Measurements from ENCODE around the gene SFRP5. TPM values are rescaled to one million over a fixed set of nuclear protein-coding genes. Genes with fewer than 3 reads are reported as not detected.

Gene SFRP5
- total and polyA plus RNA-seq, 10 donors, result 0.09 to 3.6 TPM; not detected in 8

- TF ChIP-seq POLR2AphosphoS5 (IDR thresholded peaks at IDR 0.05) (peak in 1 of 3 donors; percentile 50), POLR2A (IDR thresholded peaks at IDR 0.05) (no peak), CTCF (IDR thresholded peaks at IDR 0.05 in 8 of 11, conservative IDR thresholded peaks at IDR 0.05 in 3 of 11) (no peak)
- H3K9me3 ChIP-seq, result no peaks in the 10 kb centered on the region
- DNase-seq, result peak; percentile 67
- 95 to 97% (median 95%) methylated on average over 10 to 18 of the region's 18 CpGs for WGBS, 5 donors
- intact Hi-C loops (cut with DNase I; ENCODE audit: low total_unique reads), result no loop called here
- H3K36me3 ChIP-seq, result peaks cover 2 to 100% (median 99%) of the 10 kb centered on the region in 6 donors
- no peaks in the 10 kb centered on the region for H3K4me1 ChIP-seq
- no peak overlapping the region for H3K27ac ChIP-seq
- H3K27me3 ChIP-seq (replicated peaks in 1 of 7), result no peaks in the 10 kb centered on the region
- H3K4me3 ChIP-seq, result no peak overlapping the region
Measured at GRCh38 chr10:97752956-97753355, 18.8 kb downstream of the SFRP5 start.

GRCh38 chr10:97748116-97748515 lies 23.7 kb downstream of the SFRP5 start:
- peak; percentile 47 for DNase-seq
- no peaks in the 10 kb centered on the region for H3K9me3 ChIP-seq
- 75 to 97% (median 88%) methylated on average over 10 of the region's 10 CpGs for WGBS, 5 donors
- H3K27ac ChIP-seq, result no peak overlapping the region
- peaks cover 0 to 7% (median 4%) of the 10 kb centered on the region in 6 donors for H3K4me1 ChIP-seq
- no peak overlapping the region for H3K4me3 ChIP-seq
- H3K27me3 ChIP-seq (replicated peaks in 1 of 7), result no peaks in the 10 kb centered on the region
- intact Hi-C loops (cut with DNase I; ENCODE audit: low total_unique reads), result no loop called here
- peaks cover 7 to 100% (median 98%) of the 10 kb centered on the region in 6 donors for H3K36me3 ChIP-seq
- TF ChIP-seq POLR2A (IDR thresholded peaks at IDR 0.05), result no peak
- no peak for TF ChIP-seq CTCF (IDR thresholded peaks at IDR 0.05 in 8 of 11, conservative IDR thresholded peaks at IDR 0.05 in 3 of 11)
- peak in 1 of 3 donors; percentile 43 for TF ChIP-seq POLR2AphosphoS5 (IDR thresholded peaks at IDR 0.05)

GRCh38 chr10:97747573-97747972 lies 24.2 kb downstream of the SFRP5 start:
- WGBS, 5 donors, result 86 to 93% (median 90%) methylated on average over 1 of the region's 1 CpG
- DNase-seq, result no peak

GRCh38 chr10:97744405-97745035 lies 27.3 kb downstream of the SFRP5 start:
- intact Hi-C loops (cut with DNase I; ENCODE audit: low total_unique reads), result no loop called here
- no peaks in the 10 kb centered on the region for H3K27me3 ChIP-seq (replicated peaks in 1 of 7)
- H3K4me1 ChIP-seq, result peaks cover 0 to 39% (median 17%) of the 10 kb centered on the region in 6 donors
- peaks cover 7 to 100% (median 77%) of the 10 kb centered on the region in 6 donors for H3K36me3 ChIP-seq
- no peak overlapping the region for H3K27ac ChIP-seq
- peak; percentile 59 for DNase-seq
- H3K4me3 ChIP-seq, result no peak overlapping the region
- H3K9me3 ChIP-seq, result no peaks in the 10 kb centered on the region
- WGBS, 5 donors, result 93 to 95% (median 95%) methylated on average over 14 to 15 of the region's 15 CpGs
- TF ChIP-seq POLR2A (IDR thresholded peaks at IDR 0.05), result no peak
- no peak for TF ChIP-seq CTCF (IDR thresholded peaks at IDR 0.05 in 8 of 11, conservative IDR thresholded peaks at IDR 0.05 in 3 of 11)
- TF ChIP-seq POLR2AphosphoS5 (IDR thresholded peaks at IDR 0.05), result no peak

More at GRCh38 chr10:97747573-97747972, 24.2 kb downstream of the SFRP5 start:
- H3K27ac ChIP-seq, result no peak overlapping the region
- peaks cover 0 to 12% (median 9%) of the 10 kb centered on the region in 6 donors for H3K4me1 ChIP-seq
- intact Hi-C loops (cut with DNase I; ENCODE audit: low total_unique reads), result no loop called here
- TF ChIP-seq POLR2A (IDR thresholded peaks at IDR 0.05), result no peak
- H3K27me3 ChIP-seq (replicated peaks in 1 of 7), result no peaks in the 10 kb centered on the region
- H3K9me3 ChIP-seq, result no peaks in the 10 kb centered on the region
- no peak overlapping the region for H3K4me3 ChIP-seq
- H3K36me3 ChIP-seq, result peaks cover 7 to 100% (median 98%) of the 10 kb centered on the region in 6 donors

Measured in spleen (tissue), 11 donors.